Tibial artery (tissue), 4 donors: Measurements from ENCODE around the gene SPAG9.
A peak's percentile ranks its signal among the peaks of the same experiment; 100 is the strongest.

Source experiments
- DNase-seq, 2 donors: peaks; one replicate each; pipeline ENCODE4 v3.0.0-alpha.2; 2019
- H3K27ac ChIP-seq, 2 donors: fragments of 200-600 bp; sonication (generic) in 1 of 2; 1 replicate in 1 of 2; 2 replicates in 1 of 2; pipeline ENCODE4 v1.5.1; 2018 to 2019; ENCODE audit warnings: mild to moderate bottlenecking in 1 of 2
- H3K27me3 ChIP-seq, 2 donors: fragments of 200-600 bp; sonication (generic) in 1 of 2; one replicate each; pipeline versions ENCODE4 v1.5.1 to v1.6.0; 2016 to 2019
- H3K36me3 ChIP-seq, 3 donors: fragments of 200-600 bp; sonication (generic) in 2 of 3; one replicate each; pipeline ENCODE4 v1.5.1; 2016 to 2019; ENCODE audit warnings: mild to moderate bottlenecking in 2 of 3
- H3K4me1 ChIP-seq, 4 donors: fragments of 200-600 bp; sonication (generic) in 2 of 4; 1 replicate in 3 of 4; 2 replicates in 1 of 4; pipeline ENCODE4 v1.5.1; 2016 to 2019
- H3K4me3 ChIP-seq, 2 donors: fragments of 200-600 bp; sonication (generic) in 1 of 2; 1 replicate in 1 of 2; 2 replicates in 1 of 2; pipeline ENCODE4 v1.5.1; 2018 to 2019; ENCODE audit warnings: mild to moderate bottlenecking in 2 of 2
- H3K9me3 ChIP-seq, 3 donors: fragments of 200-600 bp; sonication (generic) in 1 of 3; one replicate each; pipeline ENCODE4 v1.5.1; 2016 to 2019
- CTCF ChIP-seq, 2 experiments: fragments of 200-600 bp in 1 of 2; fragments of 450-650 bp in 1 of 2; IDR thresholded peaks; one replicate each; pipeline ENCODE4 v1.5.1; 2017 to 2019; ENCODE audit warnings: antibody characterized with exemption in 2 of 2, mild to moderate bottlenecking in 1 of 2, moderate library complexity in 1 of 2
- intact Hi-C: fragments of 100-400 bp; cut with DNase I; formaldehyde crosslinking; loops from one replicate; pipeline ENCODE4 v1.15.0; 2023; ENCODE audit warnings: low total_unique reads

Gene SPAG9

GRCh38 chr17:50918933-50919296 is 201.8 kb downstream of the SPAG9 start:
- Histone ChIP-seq H3K4me1 (peaks cover 3 to 41% (median 15%) of the 10 kb centered on the region in 4 donors), H3K4me3 (no peak overlapping the region), H3K36me3 (no peaks in the 10 kb centered on the region), H3K27ac (peak overlapping the region; percentile 43 to 66), H3K9me3 (no peaks in the 10 kb centered on the region), H3K27me3 (no peaks in the 10 kb centered on the region)
- no peak for DNase-seq
- intact Hi-C loops, result no loop called here
- no peak for TF ChIP-seq CTCF (IDR thresholded peaks at IDR 0.05)

GRCh38 chr17:50918071-50918932 is 202.4 kb downstream of the SPAG9 start:
- Histone ChIP-seq H3K4me1 (peaks cover 3 to 41% (median 15%) of the 10 kb centered on the region in 4 donors), H3K36me3 (no peaks in the 10 kb centered on the region), H3K27ac (peak overlapping the region; percentile 43 to 66), H3K4me3 (no peak overlapping the region), H3K9me3 (no peaks in the 10 kb centered on the region), H3K27me3 (no peaks in the 10 kb centered on the region)
- no peak for DNase-seq
- TF ChIP-seq CTCF (IDR thresholded peaks at IDR 0.05), result no peak
- intact Hi-C loops, result no loop called here

GRCh38 chr17:50917418-50917743 is 203.3 kb downstream of the SPAG9 start:
- Histone ChIP-seq H3K4me1 (peaks cover 3 to 41% (median 15%) of the 10 kb centered on the region in 4 donors), H3K4me3 (no peak overlapping the region), H3K36me3 (no peaks in the 10 kb centered on the region), H3K9me3 (no peaks in the 10 kb centered on the region), H3K27me3 (no peaks in the 10 kb centered on the region), H3K27ac (no peak overlapping the region)
- DNase-seq, result no peak
- intact Hi-C loops, result no loop called here
- TF ChIP-seq CTCF (IDR thresholded peaks at IDR 0.05), result no peak

- Histone ChIP-seq H3K4me3 (no peak overlapping the region), H3K9me3 (no peaks in the 10 kb centered on the region), H3K36me3 (no peaks in the 10 kb centered on the region), H3K27me3 (no peaks in the 10 kb centered on the region), H3K27ac (no peak overlapping the region), H3K4me1 (peaks cover 3 to 41% (median 15%) of the 10 kb centered on the region in 4 donors)
- intact Hi-C loops, result no loop called here
- DNase-seq, result no peak
- no peak for TF ChIP-seq CTCF (IDR thresholded peaks at IDR 0.05)
These were observed 203.8 kb downstream of the SPAG9 start for GRCh38 chr17:50916708-50917417.

GRCh38 chr17:50916026-50916707 is 204.5 kb downstream of the SPAG9 start:
- Histone ChIP-seq H3K36me3 (no peaks in the 10 kb centered on the region), H3K4me3 (no peak overlapping the region), H3K27me3 (no peaks in the 10 kb centered on the region), H3K4me1 (peaks cover 3 to 41% (median 15%) of the 10 kb centered on the region in 4 donors), H3K9me3 (no peaks in the 10 kb centered on the region), H3K27ac (no peak overlapping the region)
- no peak for TF ChIP-seq CTCF (IDR thresholded peaks at IDR 0.05)
- intact Hi-C loops, result no loop called here
- no peak for DNase-seq
